OCI-LY3 (cell line): ENCODE measurements around the gene TRIO.

ENCODE experiments used
- H2AFZ ChIP-seq: fragments of 200-600, 300-600 bp; shearing (Covaris generic); 2 replicates; pipeline ENCODE4 v1.6.0; 2014; ENCODE audit warnings: antibody characterized with exemption, low read depth, low read length
- H3K27ac ChIP-seq: fragments of 200-600, 300-600 bp; sonication (generic); 2 replicates; pipeline ENCODE4 v1.5.1; 2014; ENCODE audit warnings: mild to moderate bottlenecking, low read length, moderate library complexity, mixed read lengths
- H3K27me3 ChIP-seq: fragments of 200-600, 300-600 bp; sonication (generic); 2 replicates; pipeline ENCODE4 v1.6.1; 2014; ENCODE audit warnings: low read depth, low read length, mixed read lengths
- H3K36me3 ChIP-seq: fragments of 200-600, 300-600 bp; sonication (generic); replicated peaks from 2 replicates; pipeline ENCODE3; 2014; ENCODE audit warnings: low read depth, low read length, mixed read lengths
- H3K4me1 ChIP-seq: fragments of 300-600, 200-600 bp; sonication (generic); 2 replicates; pipeline ENCODE4 v1.6.1; 2014; ENCODE audit warnings: low read length, mixed read lengths
- H3K4me2 ChIP-seq: fragments of 200-600, 300-600 bp; sonication (generic); 2 replicates; pipeline ENCODE4 v1.6.1; 2014; ENCODE audit warnings: low read length, mixed read lengths
- H3K4me3 ChIP-seq: fragments of 300-600, 200-600 bp; sonication (generic); 2 replicates; pipeline ENCODE4 v1.5.1; 2014; ENCODE audit warnings: antibody characterized with exemption, mild to moderate bottlenecking, low read length, moderate library complexity
- H3K79me2 ChIP-seq: fragments of 300-600, 200-600 bp; shearing (Covaris generic); 2 replicates; pipeline ENCODE4 v1.6.1; 2014; ENCODE audit warnings: mild to moderate bottlenecking, low read length, mixed read lengths
- H3K9ac ChIP-seq: fragments of 300-600, 200-600 bp; shearing (Covaris generic); 2 replicates; pipeline ENCODE4 v1.6.0; 2014; ENCODE audit warnings: mild to moderate bottlenecking, low read length, moderate library complexity
- H3K9me3 ChIP-seq: fragments of 200-600, 300-600 bp; shearing (Covaris generic); 2 replicates; pipeline ENCODE4 v1.6.1; 2014; ENCODE audit warnings: low read length, mixed read lengths; ENCODE audit not compliant: insufficient read depth
- H4K20me1 ChIP-seq: fragments of 200-600, 300-600 bp; sonication (generic); 2 replicates; pipeline ENCODE4 v1.6.1; 2016; ENCODE audit warnings: low read length, mixed read lengths; ENCODE audit not compliant: insufficient read depth
- CTCF ChIP-seq: fragments of 200-600, 300-600 bp; sonication (generic); IDR thresholded peaks from 2 replicates; pipeline ENCODE4 v1.5.1; 2014; ENCODE audit warnings: antibody characterized with exemption, low read length, low read depth
- EZH2phosphoT487 ChIP-seq: fragments of 200-600 bp; shearing (Covaris generic); IDR thresholded peaks from 2 replicates; pipeline ENCODE4 v1.6.1; 2018; ENCODE audit warnings: antibody characterized with exemption, mixed run types, low read depth

The TRIO gene

GRCh38 chr5:14426521-14426920 lies 283.4 kb downstream of the TRIO start:
- H3K36me3 ChIP-seq: no peaks in the 10 kb centered on the region
- H4K20me1 ChIP-seq: no peaks in the 10 kb centered on the region
- no peaks in the 10 kb centered on the region for H3K9me3 ChIP-seq
- no peak overlapping the region for H3K4me2 ChIP-seq
- no peak overlapping the region for H2AFZ ChIP-seq
- no peaks in the 10 kb centered on the region for H3K4me1 ChIP-seq
- TF ChIP-seq EZH2phosphoT487: no peak
- no peak for TF ChIP-seq CTCF
- H3K79me2 ChIP-seq: no peaks in the 10 kb centered on the region
- H3K27ac ChIP-seq: no peak overlapping the region
- H3K27me3 ChIP-seq: no peaks in the 10 kb centered on the region; the same call in 1 of the 2 replicates
- no peak overlapping the region for H3K9ac ChIP-seq
- H3K4me3 ChIP-seq: no peak overlapping the region

- H4K20me1 ChIP-seq: no peaks in the 10 kb centered on the region
- H3K9me3 ChIP-seq: no peaks in the 10 kb centered on the region
- H3K36me3 ChIP-seq: no peaks in the 10 kb centered on the region
- H3K4me2 ChIP-seq: no peak overlapping the region
- no peak overlapping the region for H3K4me3 ChIP-seq
- H3K9ac ChIP-seq: no peak overlapping the region
- H3K79me2 ChIP-seq: no peaks in the 10 kb centered on the region
- no peaks in the 10 kb centered on the region for H3K4me1 ChIP-seq
- peaks cover 10% of the 10 kb centered on the region; the same call in 1 of the 2 replicates for H3K27me3 ChIP-seq
- no peak overlapping the region for H2AFZ ChIP-seq
- H3K27ac ChIP-seq: no peak overlapping the region
- TF ChIP-seq EZH2phosphoT487: no peak
- TF ChIP-seq CTCF: no peak
These were observed 285.4 kb downstream of the TRIO start for GRCh38 chr5:14428302-14429081.

- H3K4me2 ChIP-seq: no peak overlapping the region
- H3K9ac ChIP-seq: no peak overlapping the region
- H3K27ac ChIP-seq: no peak overlapping the region
These were observed 286.2 kb downstream of the TRIO start for GRCh38 chr5:14429101-14430050.

More at GRCh38 chr5:14429101-14430050, 286.2 kb downstream of the TRIO start:
- Histone ChIP-seq H3K79me2 (no peaks in the 10 kb centered on the region), H3K4me3 (no peak overlapping the region), H4K20me1 (no peaks in the 10 kb centered on the region), H3K27me3 (peaks cover 10% of the 10 kb centered on the region; the same call in 1 of the 2 replicates), H3K9me3 (no peaks in the 10 kb centered on the region), H2AFZ (no peak overlapping the region), H3K4me1 (no peaks in the 10 kb centered on the region), H3K36me3 (no peaks in the 10 kb centered on the region)
- no peak for TF ChIP-seq EZH2phosphoT487
- no peak for TF ChIP-seq CTCF
